ENCODE results near the gene USP15.

GRCh38 chr12:62346817-62347216 is 86.6 kb downstream of the USP15 start:
- TF ChIP-seq EZH2 (IDR thresholded peaks at IDR 0.05; ENCODE audit: borderline replicate concordance, insufficient read depth, low read depth, low read length, poor library complexity, severe bottlenecking): no peak
- TF ChIP-seq CTCF (IDR thresholded peaks at IDR 0.05): no peak
